Measurements from ENCODE around the gene CDKL5.

DNA sequence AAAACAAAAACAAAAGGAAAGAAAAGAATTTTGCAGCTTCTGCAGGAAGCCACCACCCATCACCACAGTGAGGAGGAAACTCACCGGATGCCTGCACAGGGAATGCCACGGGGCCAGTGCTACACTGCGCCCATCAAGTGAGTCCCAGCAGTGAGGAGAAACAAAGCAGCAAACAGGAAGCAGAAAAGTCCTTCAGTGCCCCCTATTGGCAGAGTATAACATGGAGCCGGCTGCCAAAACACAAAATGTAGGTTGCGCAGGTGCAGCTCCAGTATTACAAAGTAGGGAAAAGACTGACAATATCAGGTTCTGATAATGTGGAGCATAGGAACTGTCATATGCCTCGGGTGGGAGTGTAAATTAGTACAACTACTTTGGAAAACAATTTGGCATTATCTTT lies 47.6 kb upstream of the CDKL5 start:
- TF ChIP-seq POLR2AphosphoS5 (IDR thresholded peaks at IDR 0.05; ENCODE audit: low read depth) (no peak), CTCF (IDR thresholded peaks at IDR 0.05; ENCODE audit: insufficient read depth, low read length) (peak; percentile 37), REST (IDR thresholded peaks at IDR 0.05; ENCODE audit: insufficient replicate concordance, low read depth) (no peak)
